Body of pancreas (tissue), 4 donors: Measurements from ENCODE around the gene TEKTIP1.

Experiments used
- CTCF ChIP-seq, 7 experiments: fragments of 450-650 bp in 4 of 7; fragments of 200-600 bp in 3 of 7; sonication (generic) in 3 of 7; IDR thresholded peaks; one replicate each; pipeline ENCODE4 v1.5.1; 2016 to 2019; ENCODE audit warnings: antibody characterized with exemption in 7 of 7
- POLR2A ChIP-seq, 3 donors: fragments of 450-650 bp; IDR thresholded peaks; one replicate each; pipeline ENCODE4 v1.6.1; 2016; ENCODE audit warnings: antibody characterized with exemption in 3 of 3, mild to moderate bottlenecking in 2 of 3

DNA sequence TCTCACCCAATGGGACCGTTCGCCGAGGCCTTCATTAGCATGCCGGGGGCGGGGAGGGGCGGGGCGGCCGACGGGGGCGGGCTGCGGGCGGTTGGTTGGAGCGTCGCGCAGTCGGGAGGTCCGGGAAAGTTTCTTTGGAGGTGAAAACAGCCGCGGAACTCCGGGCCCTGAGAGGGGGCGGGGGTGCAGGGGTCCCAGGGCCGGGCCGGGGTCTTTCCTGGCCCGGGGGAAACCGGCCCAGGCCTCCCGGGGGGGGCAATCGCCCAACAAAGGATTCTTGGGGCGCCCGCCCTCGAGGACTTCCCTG, 33.8 kb downstream of the TEKTIP1 start, which contains the start of gene HMG20B:
- TF ChIP-seq CTCF (IDR thresholded peaks at IDR 0.05), result no peak
- TF ChIP-seq POLR2A (IDR thresholded peaks at IDR 0.05), result peak in 2 of 3 donors; percentile 31 to 49
